ENCODE data around the gene IPMK.

DNA sequence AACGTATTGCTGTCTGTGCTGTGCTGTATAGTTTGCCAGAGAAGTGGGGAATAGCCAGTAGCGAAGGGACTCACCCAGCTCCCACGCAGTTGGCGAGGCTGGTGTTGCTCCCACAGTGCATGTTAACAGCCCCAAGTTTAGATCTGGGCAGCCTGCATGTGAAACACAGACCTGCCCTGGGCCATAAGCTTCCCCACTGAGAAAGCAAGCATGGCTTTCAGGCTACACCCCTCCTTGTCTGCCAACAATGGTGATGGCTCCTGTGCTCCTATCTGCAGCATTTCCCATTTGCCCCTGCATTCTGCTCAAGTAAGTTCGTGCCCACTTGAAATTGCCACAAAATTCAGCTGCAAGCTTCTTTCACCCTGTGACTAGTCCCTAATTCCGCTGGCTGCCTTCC is 57.5 kb downstream of the IPMK start:
- TF ChIP-seq, protein P1, sequence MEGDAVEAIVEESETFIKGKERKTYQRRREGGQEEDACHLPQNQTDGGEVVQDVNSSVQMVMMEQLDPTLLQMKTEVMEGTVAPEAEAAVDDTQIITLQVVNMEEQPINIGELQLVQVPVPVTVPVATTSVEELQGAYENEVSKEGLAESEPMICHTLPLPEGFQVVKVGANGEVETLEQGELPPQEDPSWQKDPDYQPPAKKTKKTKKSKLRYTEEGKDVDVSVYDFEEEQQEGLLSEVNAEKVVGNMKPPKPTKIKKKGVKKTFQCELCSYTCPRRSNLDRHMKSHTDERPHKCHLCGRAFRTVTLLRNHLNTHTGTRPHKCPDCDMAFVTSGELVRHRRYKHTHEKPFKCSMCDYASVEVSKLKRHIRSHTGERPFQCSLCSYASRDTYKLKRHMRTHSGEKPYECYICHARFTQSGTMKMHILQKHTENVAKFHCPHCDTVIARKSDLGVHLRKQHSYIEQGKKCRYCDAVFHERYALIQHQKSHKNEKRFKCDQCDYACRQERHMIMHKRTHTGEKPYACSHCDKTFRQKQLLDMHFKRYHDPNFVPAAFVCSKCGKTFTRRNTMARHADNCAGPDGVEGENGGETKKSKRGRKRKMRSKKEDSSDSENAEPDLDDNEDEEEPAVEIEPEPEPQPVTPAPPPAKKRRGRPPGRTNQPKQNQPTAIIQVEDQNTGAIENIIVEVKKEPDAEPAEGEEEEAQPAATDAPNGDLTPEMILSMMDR (conservative IDR thresholded peaks at IDR 0.05; ENCODE audit: low read length): no peak
- no peak for TF ChIP-seq EZH2phosphoT487 (IDR thresholded peaks at IDR 0.05; ENCODE audit: borderline replicate concordance, low read depth, low read length)
